GM19372 (cell line): ENCODE results near the gene TICRR.
"Not testable (repeated sequence)": the region's sequence is repeated elsewhere in the genome, so short reads cannot be mapped to it uniquely, and the experiment has no call there.

Experiments
- ATAC-seq: cut with Tn5 transposase; IDR thresholded peaks from one replicate; pipeline ENCODE4 v1.9.1; 2021; ENCODE audit warnings: mild to moderate bottlenecking, low read depth, moderate library complexity; ENCODE audit not compliant: unreplicated experiment

TICRR gene

GRCh38 chr15:89575146-89575655 is at the start of gene TICRR:
TICRR (plus strand) TSS chr15:89575469; CDS start chr15:89575587, 118 bp downstream.
- ATAC-seq = peak; percentile 95

- ATAC-seq = no peak
These were observed 49.1 kb upstream of the TICRR start for GRCh38 chr15:89526181-89526580.

GRCh38 chr15:89526601-89527441 is 48.4 kb upstream of the TICRR start:
- no peak for ATAC-seq

GRCh38 chr15:89528757-89529352 is 46.4 kb upstream of the TICRR start:
- ATAC-seq = no peak

- ATAC-seq = no peak
These were observed 44.3 kb upstream of the TICRR start for GRCh38 chr15:89530976-89531375.

GRCh38 chr15:89531796-89532537 is 43.3 kb upstream of the TICRR start:
- no peak for ATAC-seq

GRCh38 chr15:89533861-89534544 is 41.3 kb upstream of the TICRR start:
- no peak for ATAC-seq

GRCh38 chr15:89539027-89539426 is 36.2 kb upstream of the TICRR start:
- no peak for ATAC-seq

GRCh38 chr15:89542369-89542768 is 32.9 kb upstream of the TICRR start:
- no peak for ATAC-seq

- no peak for ATAC-seq
These were observed 31.9 kb upstream of the TICRR start for GRCh38 chr15:89543389-89543788.

- ATAC-seq = not testable (repeated sequence)
These were observed 26.1 kb upstream of the TICRR start for GRCh38 chr15:89549138-89549537.

GRCh38 chr15:89550427-89550826 is 24.8 kb upstream of the TICRR start:
- no peak for ATAC-seq

- ATAC-seq = no peak
These were observed 23.7 kb upstream of the TICRR start for GRCh38 chr15:89551550-89551949.

- ATAC-seq = no peak
These were observed 21.6 kb upstream of the TICRR start for GRCh38 chr15:89553632-89554031.

- no peak for ATAC-seq
These were observed 21.0 kb upstream of the TICRR start for GRCh38 chr15:89554247-89554646.

GRCh38 chr15:89555768-89556167 is 19.5 kb upstream of the TICRR start:
- ATAC-seq = no peak

GRCh38 chr15:89556413-89557262 is 18.6 kb upstream of the TICRR start:
- no peak for ATAC-seq

- no peak for ATAC-seq
These were observed 15.5 kb upstream of the TICRR start for GRCh38 chr15:89559769-89560264.

- ATAC-seq = no peak
These were observed 9.1 kb upstream of the TICRR start for GRCh38 chr15:89566181-89566580.
